SU-DHL-6 (cell line): ENCODE data around the gene STRBP.

Experiments
- EZH2phosphoT487 ChIP-seq: fragments of 200-600 bp; sonication (generic), shearing (Covaris generic); conservative IDR thresholded peaks from 2 replicates; pipeline ENCODE4 v1.6.1; 2018; ENCODE audit warnings: mild to moderate bottlenecking, antibody characterized with exemption, low read length, moderate library complexity, mixed read lengths
- TF ChIP-seq, protein P1 (sequence below): fragments of 200-600 bp; sonication (generic); IDR thresholded peaks from one replicate; pipeline ENCODE4 v1.5.1; 2017; ENCODE audit warnings: antibody characterized with exemption, mild to moderate bottlenecking, low read length, moderate library complexity; ENCODE audit not compliant: insufficient read depth, poor library complexity, severe bottlenecking

DNA sequence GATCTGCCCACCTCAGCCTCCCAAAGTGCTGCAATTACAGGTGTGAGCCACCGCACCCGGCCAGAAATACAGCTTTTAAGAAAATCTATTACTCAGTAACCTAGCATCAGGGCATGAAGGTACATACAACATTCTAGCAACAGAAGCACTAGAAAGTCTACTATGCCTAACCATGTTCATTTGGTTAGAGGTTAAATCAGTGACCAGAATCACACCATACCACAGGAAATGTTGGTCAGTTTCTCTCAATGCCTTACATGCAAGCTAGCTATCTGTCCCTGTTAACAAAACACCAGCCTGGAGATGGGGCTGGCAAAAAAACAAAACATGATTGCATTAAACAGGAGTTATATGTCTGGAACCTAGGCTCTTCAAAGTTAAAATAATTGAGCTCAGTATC lies 104.1 kb downstream of the STRBP start:
- TF ChIP-seq, protein P1, sequence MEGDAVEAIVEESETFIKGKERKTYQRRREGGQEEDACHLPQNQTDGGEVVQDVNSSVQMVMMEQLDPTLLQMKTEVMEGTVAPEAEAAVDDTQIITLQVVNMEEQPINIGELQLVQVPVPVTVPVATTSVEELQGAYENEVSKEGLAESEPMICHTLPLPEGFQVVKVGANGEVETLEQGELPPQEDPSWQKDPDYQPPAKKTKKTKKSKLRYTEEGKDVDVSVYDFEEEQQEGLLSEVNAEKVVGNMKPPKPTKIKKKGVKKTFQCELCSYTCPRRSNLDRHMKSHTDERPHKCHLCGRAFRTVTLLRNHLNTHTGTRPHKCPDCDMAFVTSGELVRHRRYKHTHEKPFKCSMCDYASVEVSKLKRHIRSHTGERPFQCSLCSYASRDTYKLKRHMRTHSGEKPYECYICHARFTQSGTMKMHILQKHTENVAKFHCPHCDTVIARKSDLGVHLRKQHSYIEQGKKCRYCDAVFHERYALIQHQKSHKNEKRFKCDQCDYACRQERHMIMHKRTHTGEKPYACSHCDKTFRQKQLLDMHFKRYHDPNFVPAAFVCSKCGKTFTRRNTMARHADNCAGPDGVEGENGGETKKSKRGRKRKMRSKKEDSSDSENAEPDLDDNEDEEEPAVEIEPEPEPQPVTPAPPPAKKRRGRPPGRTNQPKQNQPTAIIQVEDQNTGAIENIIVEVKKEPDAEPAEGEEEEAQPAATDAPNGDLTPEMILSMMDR: no peak
- TF ChIP-seq EZH2phosphoT487: no peak
